Measurements from ENCODE around the gene FGF3.
A peak's percentile ranks its signal among the peaks of the same experiment; 100 is the strongest.

Gene FGF3

DNA sequence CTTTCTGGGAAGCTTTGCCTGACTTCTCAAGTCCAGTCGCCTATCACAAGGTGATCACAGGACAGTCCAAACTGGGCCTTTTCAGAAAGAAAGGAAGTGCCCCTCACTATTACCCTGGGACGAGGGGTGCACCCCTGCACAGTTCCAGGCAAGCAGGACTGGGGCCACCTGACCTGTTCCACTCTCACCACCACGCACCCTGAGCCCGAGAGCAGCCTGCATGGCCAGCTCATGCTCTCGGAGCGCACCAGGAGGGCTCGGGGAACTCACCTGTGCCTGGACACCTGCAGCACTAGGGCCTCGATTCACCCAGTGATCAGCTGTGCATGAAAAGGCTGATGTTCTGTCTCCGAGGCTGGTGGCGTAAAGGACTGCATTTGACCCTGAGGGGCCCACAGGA lies 31.3 kb downstream of the FGF3 start:
- H3K27me3 ChIP-seq (ENCODE audit: control insufficient read depth, insufficient read depth, low read length), result peaks cover under 1% of the 10 kb centered on the region; the same call in 1 of the 2 replicates
- H3K27ac ChIP-seq (ENCODE audit: low read depth, low read length), result no peak overlapping the region
- H3K9ac ChIP-seq (ENCODE audit: low read length), result no peak overlapping the region
- no peaks in the 10 kb centered on the region for H3K36me3 ChIP-seq (ENCODE audit: control insufficient read depth, insufficient read depth, low read length)
- H3K9me3 ChIP-seq (ENCODE audit: control insufficient read depth, insufficient read depth, low read depth, low read length), result no peaks in the 10 kb centered on the region
- H3K4me1 ChIP-seq (ENCODE audit: control insufficient read depth, insufficient read depth, low read length), result peaks cover 16% of the 10 kb centered on the region
- no peak overlapping the region for H3K4me3 ChIP-seq (ENCODE audit: low read depth, low read length)

DNA sequence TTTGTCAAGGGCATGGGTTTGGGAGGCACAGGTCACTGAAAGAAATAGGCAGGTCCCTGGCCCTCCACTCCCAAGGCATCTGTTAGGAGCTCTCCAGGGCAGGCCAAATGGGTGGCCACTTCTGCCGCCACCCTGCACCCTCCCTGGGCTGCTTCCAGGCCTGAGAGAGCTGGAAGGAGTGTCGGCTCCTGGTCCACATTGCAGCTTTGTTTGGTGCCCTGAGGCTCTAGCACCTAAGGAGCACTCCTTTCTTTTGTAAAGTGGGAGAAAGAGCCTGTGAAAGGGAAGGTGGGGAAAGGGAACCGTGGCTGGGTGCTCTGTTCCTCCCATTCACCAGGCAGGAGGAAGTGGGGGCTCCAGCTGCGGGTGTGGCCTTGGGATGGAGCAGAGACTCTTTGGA lies 31.8 kb downstream of the FGF3 start:
- H3K4me1 ChIP-seq (ENCODE audit: control insufficient read depth, insufficient read depth, low read length), result peaks cover 16% of the 10 kb centered on the region
- H3K9me3 ChIP-seq (ENCODE audit: control insufficient read depth, insufficient read depth, low read depth, low read length), result no peaks in the 10 kb centered on the region
- no peak overlapping the region for H3K9ac ChIP-seq (ENCODE audit: low read length)
- no peaks in the 10 kb centered on the region for H3K36me3 ChIP-seq (ENCODE audit: control insufficient read depth, insufficient read depth, low read length)
- H3K27me3 ChIP-seq (ENCODE audit: control insufficient read depth, insufficient read depth, low read length), result peaks cover 5% of the 10 kb centered on the region; the same call in 1 of the 2 replicates
- no peak overlapping the region for H3K4me3 ChIP-seq (ENCODE audit: low read depth, low read length)
- H3K27ac ChIP-seq (ENCODE audit: low read depth, low read length), result no peak overlapping the region

- no peaks in the 10 kb centered on the region for H3K36me3 ChIP-seq (ENCODE audit: control insufficient read depth, insufficient read depth, low read length)
- H3K9ac ChIP-seq (ENCODE audit: low read length), result no peak overlapping the region
- H3K27me3 ChIP-seq (ENCODE audit: control insufficient read depth, insufficient read depth, low read length), result peaks cover 20% of the 10 kb centered on the region
- 0 out of 2 replicates have a peak, but pooled peaks cover under 1% of the 10 kb centered on the region for H3K4me1 ChIP-seq (ENCODE audit: control insufficient read depth, insufficient read depth, low read length)
- no peak overlapping the region for H3K4me3 ChIP-seq (ENCODE audit: low read depth, low read length)
- H3K9me3 ChIP-seq (ENCODE audit: control insufficient read depth, insufficient read depth, low read depth, low read length), result no peaks in the 10 kb centered on the region
- H3K27ac ChIP-seq (ENCODE audit: low read depth, low read length), result no peak overlapping the region
Measured at GRCh38 chr11:69781241-69781640, 38.0 kb downstream of the FGF3 start.

GRCh38 chr11:69778373-69778772 lies 40.8 kb downstream of the FGF3 start:
- Histone ChIP-seq H3K4me3 (ENCODE audit: low read depth, low read length) (no peak overlapping the region), H3K36me3 (ENCODE audit: control insufficient read depth, insufficient read depth, low read length) (no peaks in the 10 kb centered on the region), H3K27me3 (ENCODE audit: control insufficient read depth, insufficient read depth, low read length) (peaks cover 49% of the 10 kb centered on the region), H3K9me3 (ENCODE audit: control insufficient read depth, insufficient read depth, low read depth, low read length) (no peaks in the 10 kb centered on the region), H3K9ac (ENCODE audit: low read length) (no peak overlapping the region), H3K4me1 (ENCODE audit: control insufficient read depth, insufficient read depth, low read length) (peaks cover 17% of the 10 kb centered on the region), H3K27ac (ENCODE audit: low read depth, low read length) (no peak overlapping the region)

GRCh38 chr11:69775163-69775755 lies 44.0 kb downstream of the FGF3 start, which contains the start of gene FGF4:
Gene FGF4 (minus strand): TSS chr11:69775341. CDS start chr11:69775084, 257 bp downstream.
- Histone ChIP-seq H3K4me3 (ENCODE audit: low read depth, low read length) (peak within 1 kb of the TSS; percentile 58), H3K9ac (ENCODE audit: low read length) (peak within 1 kb of the TSS; percentile 64), H3K27me3 (ENCODE audit: control insufficient read depth, insufficient read depth, low read length) (peaks cover 59% of the 10 kb centered on the region), H3K9me3 (ENCODE audit: control insufficient read depth, insufficient read depth, low read depth, low read length) (no peaks in the 10 kb centered on the region), H3K27ac (ENCODE audit: low read depth, low read length) (no peak within 1 kb of the TSS), H3K4me1 (ENCODE audit: control insufficient read depth, insufficient read depth, low read length) (peaks cover 42% of the 10 kb centered on the region), H3K36me3 (ENCODE audit: control insufficient read depth, insufficient read depth, low read length) (no peaks in the 10 kb centered on the region)

- Histone ChIP-seq H3K4me3 (ENCODE audit: low read depth, low read length) (peak overlapping the region; percentile 58), H3K4me1 (ENCODE audit: control insufficient read depth, insufficient read depth, low read length) (peaks cover 42% of the 10 kb centered on the region), H3K36me3 (ENCODE audit: control insufficient read depth, insufficient read depth, low read length) (no peaks in the 10 kb centered on the region), H3K9ac (ENCODE audit: low read length) (peak overlapping the region; percentile 64), H3K9me3 (ENCODE audit: control insufficient read depth, insufficient read depth, low read depth, low read length) (no peaks in the 10 kb centered on the region), H3K27ac (ENCODE audit: low read depth, low read length) (no peak overlapping the region), H3K27me3 (ENCODE audit: control insufficient read depth, insufficient read depth, low read length) (peaks cover 59% of the 10 kb centered on the region)
Measured at GRCh38 chr11:69774354-69775162, 44.7 kb downstream of the FGF3 start.

- Histone ChIP-seq H3K9ac (ENCODE audit: low read length) (peak overlapping the region; percentile 64), H3K27me3 (ENCODE audit: control insufficient read depth, insufficient read depth, low read length) (peaks cover 59% of the 10 kb centered on the region), H3K27ac (ENCODE audit: low read depth, low read length) (no peak overlapping the region), H3K4me1 (ENCODE audit: control insufficient read depth, insufficient read depth, low read length) (peaks cover 42% of the 10 kb centered on the region), H3K9me3 (ENCODE audit: control insufficient read depth, insufficient read depth, low read depth, low read length) (0 out of 2 replicates have a peak, but pooled peaks cover 5% of the 10 kb centered on the region), H3K36me3 (ENCODE audit: control insufficient read depth, insufficient read depth, low read length) (no peaks in the 10 kb centered on the region), H3K4me3 (ENCODE audit: low read depth, low read length) (peak overlapping the region; percentile 58)
Measured at GRCh38 chr11:69773626-69774353, 45.4 kb downstream of the FGF3 start.

DNA sequence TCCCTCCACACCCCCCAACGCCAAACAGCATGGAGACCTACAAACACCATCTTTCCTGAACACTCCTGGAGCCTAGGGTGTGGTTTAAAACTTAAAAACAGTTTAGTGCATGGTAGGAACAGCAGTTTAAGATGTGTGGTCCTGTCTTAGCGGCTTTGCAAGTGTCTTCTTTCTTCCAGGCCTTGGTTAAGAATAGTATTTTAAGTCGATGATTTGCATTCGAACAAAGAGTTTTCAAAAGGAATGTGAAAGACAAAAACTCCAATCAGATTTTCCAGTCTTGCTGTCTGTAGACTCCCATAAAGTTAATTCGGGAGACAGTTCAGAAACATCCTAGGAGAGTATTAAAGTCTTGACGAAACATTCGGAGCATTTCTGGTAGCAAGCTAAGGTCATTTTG lies 47.8 kb downstream of the FGF3 start:
- peak overlapping the region; percentile 30; the same call in 1 of the 2 replicates for H3K27ac ChIP-seq (ENCODE audit: low read depth, low read length)
- peaks cover 47% of the 10 kb centered on the region for H3K27me3 ChIP-seq (ENCODE audit: control insufficient read depth, insufficient read depth, low read length)
- peak overlapping the region; percentile 24 for H3K9ac ChIP-seq (ENCODE audit: low read length)
- H3K9me3 ChIP-seq (ENCODE audit: control insufficient read depth, insufficient read depth, low read depth, low read length), result 0 out of 2 replicates have a peak, but pooled peaks cover 5% of the 10 kb centered on the region
- H3K4me3 ChIP-seq (ENCODE audit: low read depth, low read length), result 0 out of 2 replicates have a peak overlapping the region, but pooled peaks have one; percentile 12
- H3K36me3 ChIP-seq (ENCODE audit: control insufficient read depth, insufficient read depth, low read length), result no peaks in the 10 kb centered on the region
- H3K4me1 ChIP-seq (ENCODE audit: control insufficient read depth, insufficient read depth, low read length), result peaks cover 42% of the 10 kb centered on the region

- H3K27me3 ChIP-seq (ENCODE audit: control insufficient read depth, insufficient read depth, low read length), result peaks cover 37% of the 10 kb centered on the region
- H3K4me1 ChIP-seq (ENCODE audit: control insufficient read depth, insufficient read depth, low read length), result peaks cover 34% of the 10 kb centered on the region
- peak overlapping the region; percentile 30; the same call in 1 of the 2 replicates for H3K27ac ChIP-seq (ENCODE audit: low read depth, low read length)
Measured at GRCh38 chr11:69770540-69770939, 48.7 kb downstream of the FGF3 start.

GRCh38 chr11:69765498-69765995 lies 53.7 kb downstream of the FGF3 start:
- no peak overlapping the region for H3K4me3 ChIP-seq (ENCODE audit: low read depth, low read length)
- no peaks in the 10 kb centered on the region for H3K27me3 ChIP-seq (ENCODE audit: control insufficient read depth, insufficient read depth, low read length)

More at GRCh38 chr11:69770540-69770939, 48.7 kb downstream of the FGF3 start:
- Histone ChIP-seq H3K9ac (ENCODE audit: low read length) (no peak overlapping the region), H3K9me3 (ENCODE audit: control insufficient read depth, insufficient read depth, low read depth, low read length) (0 out of 2 replicates have a peak, but pooled peaks cover 5% of the 10 kb centered on the region), H3K36me3 (ENCODE audit: control insufficient read depth, insufficient read depth, low read length) (no peaks in the 10 kb centered on the region), H3K4me3 (ENCODE audit: low read depth, low read length) (no peak overlapping the region)

More at GRCh38 chr11:69765498-69765995, 53.7 kb downstream of the FGF3 start:
- H3K4me1 ChIP-seq (ENCODE audit: control insufficient read depth, insufficient read depth, low read length), result peaks cover 1% of the 10 kb centered on the region
- H3K27ac ChIP-seq (ENCODE audit: low read depth, low read length), result no peak overlapping the region
- H3K9me3 ChIP-seq (ENCODE audit: control insufficient read depth, insufficient read depth, low read depth, low read length), result peaks cover 12% of the 10 kb centered on the region
- H3K36me3 ChIP-seq (ENCODE audit: control insufficient read depth, insufficient read depth, low read length), result no peaks in the 10 kb centered on the region
- H3K9ac ChIP-seq (ENCODE audit: low read length), result no peak overlapping the region
